22Rv1 (cell line): ENCODE measurements around the gene PDGFRB.

Source experiments
- ZFX ChIP-seq: fragments of 450-650 bp; IDR thresholded peaks from 2 replicates; pipeline ENCODE4 v1.6.1; 2017; ENCODE audit warnings: antibody characterized with exemption, borderline replicate concordance
- TF ChIP-seq, protein P1 (sequence below): fragments of 450-650 bp; IDR thresholded peaks from 2 replicates; pipeline ENCODE4 v1.5.1; 2017; ENCODE audit warnings: mild to moderate bottlenecking

DNA sequence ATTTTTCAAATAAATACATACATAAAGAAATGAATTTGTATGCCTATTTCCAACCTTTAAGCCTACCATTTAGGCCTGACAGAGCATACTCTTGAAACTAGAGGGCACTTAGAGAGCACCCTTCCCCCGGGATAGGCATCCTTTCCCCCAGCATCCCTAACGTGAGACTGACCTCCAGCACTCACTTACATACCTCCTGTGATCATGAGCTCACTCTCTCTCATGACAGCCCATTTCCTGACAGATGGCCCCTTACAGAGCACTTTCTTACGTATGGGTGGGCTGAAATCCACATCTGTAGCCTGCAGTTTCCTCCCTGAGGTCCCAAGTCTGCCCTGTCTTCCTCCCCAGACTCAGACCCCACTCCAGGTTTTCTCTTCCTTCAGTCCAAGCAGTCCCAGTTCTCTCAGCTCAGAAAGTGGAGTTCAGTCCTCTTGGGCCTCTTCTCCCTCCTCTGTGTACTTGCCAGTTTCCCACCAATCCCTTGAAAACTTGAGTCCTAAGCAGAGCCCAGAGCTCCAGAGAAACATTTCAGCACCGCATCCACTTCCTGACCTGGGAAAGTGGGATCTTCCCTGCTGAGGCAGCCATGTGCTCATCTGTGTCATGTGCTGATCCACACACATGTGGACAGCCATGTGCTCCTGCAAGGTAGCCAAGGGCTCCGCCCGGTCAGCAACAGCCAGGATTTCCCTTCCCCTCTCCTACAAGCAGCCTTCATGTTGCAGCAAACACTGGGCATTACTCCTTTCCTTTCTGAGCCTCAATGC is 8.8 kb upstream of the PDGFRB start:
- TF ChIP-seq, protein P1, sequence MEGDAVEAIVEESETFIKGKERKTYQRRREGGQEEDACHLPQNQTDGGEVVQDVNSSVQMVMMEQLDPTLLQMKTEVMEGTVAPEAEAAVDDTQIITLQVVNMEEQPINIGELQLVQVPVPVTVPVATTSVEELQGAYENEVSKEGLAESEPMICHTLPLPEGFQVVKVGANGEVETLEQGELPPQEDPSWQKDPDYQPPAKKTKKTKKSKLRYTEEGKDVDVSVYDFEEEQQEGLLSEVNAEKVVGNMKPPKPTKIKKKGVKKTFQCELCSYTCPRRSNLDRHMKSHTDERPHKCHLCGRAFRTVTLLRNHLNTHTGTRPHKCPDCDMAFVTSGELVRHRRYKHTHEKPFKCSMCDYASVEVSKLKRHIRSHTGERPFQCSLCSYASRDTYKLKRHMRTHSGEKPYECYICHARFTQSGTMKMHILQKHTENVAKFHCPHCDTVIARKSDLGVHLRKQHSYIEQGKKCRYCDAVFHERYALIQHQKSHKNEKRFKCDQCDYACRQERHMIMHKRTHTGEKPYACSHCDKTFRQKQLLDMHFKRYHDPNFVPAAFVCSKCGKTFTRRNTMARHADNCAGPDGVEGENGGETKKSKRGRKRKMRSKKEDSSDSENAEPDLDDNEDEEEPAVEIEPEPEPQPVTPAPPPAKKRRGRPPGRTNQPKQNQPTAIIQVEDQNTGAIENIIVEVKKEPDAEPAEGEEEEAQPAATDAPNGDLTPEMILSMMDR: no peak
- TF ChIP-seq ZFX: no peak
